ENCODE data around the gene LOC128125822.
"Not testable (repeated sequence)": the region's sequence is repeated elsewhere in the genome, so short reads cannot be mapped to it uniquely, and the experiment has no call there.

LOC128125822 gene

DNA sequence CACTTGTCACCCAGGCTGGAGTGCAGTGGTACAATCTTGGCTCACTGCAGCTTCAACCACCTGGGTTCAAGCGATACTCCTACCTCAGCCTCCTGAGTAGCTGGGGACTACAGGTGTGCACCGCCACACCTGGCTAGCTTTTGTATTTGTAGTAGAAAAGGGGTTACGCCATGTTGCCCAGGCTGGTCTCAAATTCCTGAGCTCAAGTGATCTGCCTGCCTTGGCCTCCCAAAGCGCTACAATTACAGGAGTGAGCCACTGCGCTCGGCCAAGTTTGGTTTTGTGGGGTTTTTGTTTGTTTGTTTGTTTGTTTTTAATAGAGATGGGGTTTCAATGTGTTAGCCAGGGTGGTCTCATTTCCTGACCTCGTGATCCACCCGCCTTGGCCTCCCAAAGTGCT lies 12.3 kb downstream of the LOC128125822 start:
- no peak for DNase-seq

DNA sequence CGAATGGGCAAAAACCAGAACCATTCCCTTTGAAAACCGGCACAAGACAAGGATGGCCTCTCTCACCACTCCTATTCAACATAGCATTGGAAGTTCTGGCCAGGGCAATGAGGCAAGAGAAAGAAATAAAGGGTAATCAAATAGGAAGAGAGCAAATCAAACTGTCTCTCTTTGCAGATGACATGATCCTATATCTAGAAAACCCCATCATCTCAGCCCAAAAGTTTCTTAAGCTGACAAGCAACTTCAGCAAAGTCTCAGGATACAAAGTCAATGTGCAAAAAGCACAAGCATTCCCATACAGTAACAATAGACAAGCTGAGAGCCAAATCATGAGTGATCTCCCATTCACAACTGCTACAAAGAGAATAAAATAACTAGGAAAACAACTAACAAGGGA lies 13.4 kb downstream of the LOC128125822 start:
- DNase-seq, result not testable (repeated sequence)

DNA sequence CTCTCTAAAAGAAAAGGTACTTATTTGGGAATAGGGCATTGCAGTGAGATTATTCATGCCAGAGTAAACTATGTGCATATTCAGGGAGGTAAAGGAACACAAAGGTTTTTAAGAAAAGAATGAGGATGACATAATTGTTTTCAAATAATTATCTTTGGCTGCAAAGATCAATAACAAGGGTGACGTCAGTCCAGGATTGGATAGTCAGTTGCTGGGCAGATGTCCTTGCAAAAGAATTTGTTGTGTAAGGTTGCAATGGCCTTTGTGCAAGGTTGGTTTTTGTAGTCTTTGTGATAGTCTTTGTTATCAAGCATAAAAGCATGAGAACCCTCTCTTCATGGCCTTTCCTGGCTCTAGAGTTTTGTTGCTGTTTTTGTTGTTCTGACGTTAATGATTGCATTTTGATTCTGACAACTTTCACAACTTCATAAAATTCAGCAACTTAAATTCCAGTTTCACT lies 17.7 kb downstream of the LOC128125822 start:
- DNase-seq, result no peak

DNA sequence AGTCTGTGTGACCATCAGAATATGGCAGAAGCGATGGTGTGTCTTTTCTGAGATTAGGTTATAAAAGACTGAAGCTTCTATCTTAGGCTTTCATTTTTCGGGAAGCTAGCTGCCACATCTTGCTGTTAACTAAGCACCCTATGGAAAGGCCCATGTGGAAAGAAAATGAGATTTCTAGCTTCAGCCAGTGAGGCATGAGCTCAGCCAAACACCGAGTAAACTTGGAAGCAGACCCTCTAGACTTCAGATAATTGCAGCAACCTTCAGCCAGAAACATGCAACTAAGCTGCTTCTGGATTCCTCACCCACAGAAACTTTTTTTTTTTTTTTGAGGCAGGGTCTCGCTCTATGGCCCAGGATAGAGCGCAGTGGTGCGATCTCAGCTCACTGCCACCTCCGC lies 20.6 kb downstream of the LOC128125822 start:
- no peak for DNase-seq

DNA sequence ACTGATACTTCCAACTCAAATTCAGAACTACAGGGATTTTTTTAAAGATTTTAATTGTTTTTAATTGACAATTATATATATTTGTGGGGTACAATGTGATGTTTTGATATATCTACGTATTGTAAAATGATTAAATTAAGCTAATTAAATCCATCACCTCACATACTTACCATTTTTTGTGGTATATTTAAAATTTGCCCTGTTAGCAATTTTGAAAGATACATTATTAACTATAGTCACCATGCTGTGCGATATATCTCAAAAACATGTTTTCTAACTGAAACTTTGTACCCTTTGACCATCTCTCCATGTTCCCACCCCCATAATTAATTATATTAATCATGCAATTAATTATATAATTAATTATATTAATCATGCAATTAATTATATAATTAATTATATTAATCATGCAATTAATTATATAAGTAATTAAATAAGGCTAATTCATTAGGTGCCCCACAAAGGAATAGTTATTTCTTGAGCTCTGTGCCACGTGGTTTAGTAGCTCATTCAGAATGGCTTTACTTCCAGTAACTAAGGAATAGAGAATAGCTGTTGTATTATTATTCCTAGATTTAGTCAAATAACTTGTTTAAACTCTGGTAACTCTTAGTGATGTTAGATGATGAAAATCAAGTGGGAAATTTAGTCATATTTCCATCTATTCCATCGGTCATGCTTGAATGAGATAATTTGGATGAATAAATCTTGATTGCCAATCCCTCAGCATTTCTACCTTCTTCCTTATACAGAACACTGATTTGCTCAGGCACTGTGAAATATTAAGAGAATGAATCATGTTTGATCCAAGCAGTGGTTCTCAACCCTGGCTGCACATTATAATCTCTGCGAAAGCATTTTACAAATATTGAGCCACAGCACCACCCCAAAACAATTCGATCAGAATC lies 25.1 kb downstream of the LOC128125822 start:
- no peak for DNase-seq

DNA sequence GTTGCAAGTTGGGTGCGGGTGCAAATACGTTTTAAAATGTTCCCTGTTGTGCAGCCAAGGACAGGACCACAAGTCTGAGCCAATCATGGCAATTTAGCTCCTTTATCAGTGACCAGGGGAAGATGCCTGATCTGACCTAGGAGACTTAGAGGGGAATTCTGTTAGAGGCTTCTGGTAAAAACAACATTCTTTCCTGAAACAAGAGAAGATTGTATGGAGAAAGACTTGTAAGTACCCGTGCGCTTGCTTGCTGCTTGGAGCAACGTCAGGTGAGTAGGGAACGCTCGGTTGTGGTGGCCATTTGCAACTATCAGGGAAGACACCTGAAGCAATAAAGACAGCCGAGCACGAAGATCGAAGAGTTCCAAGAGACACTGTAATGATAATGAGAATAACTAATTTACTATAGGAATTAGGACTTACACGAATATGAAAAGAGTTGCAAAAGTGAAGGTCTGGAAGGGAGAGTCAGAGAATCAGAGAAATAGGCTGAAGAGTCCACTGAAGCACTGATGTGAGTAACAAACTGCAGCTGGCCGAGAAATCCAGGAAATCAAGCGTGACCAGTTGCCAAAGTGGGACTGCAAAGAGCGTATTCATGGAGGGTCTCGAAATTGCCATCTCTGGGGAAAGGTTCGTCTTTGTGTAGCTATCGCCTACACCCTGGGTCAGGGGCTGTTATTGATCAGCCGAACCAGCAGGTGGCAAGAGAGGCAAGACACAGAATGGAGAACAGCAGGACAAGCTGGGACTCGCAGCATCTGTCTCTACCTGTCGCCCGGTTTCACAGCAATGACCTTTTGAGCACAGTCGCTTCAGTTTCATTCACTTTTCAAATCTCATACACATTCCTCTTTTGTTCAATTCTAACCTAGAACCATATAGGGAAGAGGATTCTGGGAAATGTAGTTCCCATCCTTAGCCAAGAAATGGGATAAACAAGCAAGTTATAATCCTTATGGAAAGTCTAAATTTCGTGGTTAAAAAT lies 26.1 kb downstream of the LOC128125822 start:
- DNase-seq, result peak in 3 of 4 experiments; percentile 20 to 55 (median 34)

DNA sequence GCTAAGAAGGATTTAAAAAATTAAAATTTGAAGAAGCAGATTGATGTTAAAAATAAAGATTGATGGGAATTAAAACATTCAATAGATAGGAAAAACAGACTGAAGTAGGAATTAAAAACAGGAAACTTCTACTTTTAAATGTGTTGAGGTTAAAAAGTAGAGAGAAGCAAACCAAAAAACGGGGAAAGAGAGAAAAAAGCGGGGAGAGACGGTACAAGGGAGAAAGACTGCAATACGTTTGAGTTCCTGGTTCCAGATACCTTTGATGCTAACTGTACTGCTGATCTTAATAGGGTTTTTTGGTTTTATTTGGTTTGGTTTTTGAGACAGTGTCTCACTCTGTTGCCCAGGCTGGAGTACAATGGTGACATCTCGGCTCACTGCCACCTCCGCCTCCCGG lies 27.0 kb downstream of the LOC128125822 start:
- DNase-seq, result no peak

DNA sequence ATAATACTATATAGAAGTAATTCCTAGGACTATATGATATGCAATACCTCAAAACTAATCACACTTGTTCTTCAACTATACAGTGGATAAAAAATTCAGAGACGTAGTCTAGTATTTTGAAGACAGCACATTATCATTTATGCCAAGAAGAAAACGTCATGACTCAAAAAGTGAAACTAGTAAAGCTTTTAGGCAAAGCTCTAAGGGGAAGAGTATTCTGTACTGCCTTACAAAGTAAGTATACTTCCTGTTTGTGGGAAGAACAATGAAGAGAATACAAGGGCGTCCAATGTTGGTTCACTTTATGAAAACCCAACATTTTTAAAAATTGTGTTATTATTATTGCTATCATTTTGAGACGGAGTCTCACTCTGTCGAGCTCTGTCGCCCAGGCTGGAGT lies 27.9 kb downstream of the LOC128125822 start:
- no peak for DNase-seq

DNA sequence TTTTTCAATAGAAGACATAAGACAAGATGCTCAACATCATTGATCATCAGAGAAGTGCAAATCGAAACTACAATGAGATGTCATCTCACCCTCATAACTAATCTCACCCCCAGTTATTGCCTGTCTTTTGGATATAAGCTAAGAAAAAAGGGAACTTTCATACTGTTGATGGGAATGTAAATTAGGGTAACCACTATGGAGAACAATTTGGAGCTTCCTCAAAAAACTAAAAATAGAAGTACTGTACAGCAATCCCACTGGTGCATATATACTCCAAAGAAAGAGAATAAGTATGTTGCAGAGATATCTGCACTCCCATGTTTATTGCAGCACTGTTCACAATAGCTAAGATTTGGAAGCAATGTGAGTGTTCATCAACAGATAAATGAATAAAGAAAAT lies 37.0 kb downstream of the LOC128125822 start:
- no peak for DNase-seq

DNA sequence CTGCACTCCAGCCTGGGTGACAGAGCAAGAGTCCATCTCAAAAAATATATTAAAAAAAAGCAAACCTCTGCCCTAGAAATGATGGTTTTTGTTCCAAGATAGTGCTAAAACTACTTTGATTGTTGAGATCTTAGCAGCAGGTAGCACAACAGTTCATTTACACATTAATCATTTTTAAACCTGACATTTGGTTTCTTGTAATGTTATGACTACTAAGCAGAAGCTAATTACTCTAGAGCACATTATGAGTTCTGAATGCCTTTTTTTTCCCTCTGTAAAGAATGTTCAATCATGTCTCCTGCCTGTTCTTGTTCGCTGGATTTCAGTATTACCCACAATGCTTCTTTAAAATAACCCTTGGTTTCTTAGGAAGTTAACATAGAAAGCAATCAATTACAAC lies 38.7 kb downstream of the LOC128125822 start:
- DNase-seq, result no peak

DNA sequence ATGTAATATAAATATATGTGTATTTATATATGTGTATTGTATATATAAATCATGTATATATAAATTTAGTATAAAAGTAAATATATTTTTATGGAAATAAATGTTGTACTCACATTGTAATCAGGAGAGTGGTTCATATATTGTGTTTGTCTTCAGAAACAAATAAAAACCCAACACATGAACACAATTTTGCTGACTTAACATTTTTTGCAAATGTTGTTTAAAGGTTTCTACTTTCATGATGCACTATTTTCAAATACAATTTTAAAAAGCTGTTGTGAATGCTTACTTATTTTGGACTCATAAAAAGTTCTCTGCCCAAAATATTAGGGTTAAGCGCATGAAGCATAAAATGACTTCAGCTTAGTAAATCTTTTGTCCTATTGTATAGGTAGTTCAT lies 39.3 kb downstream of the LOC128125822 start:
- no peak for DNase-seq

DNA sequence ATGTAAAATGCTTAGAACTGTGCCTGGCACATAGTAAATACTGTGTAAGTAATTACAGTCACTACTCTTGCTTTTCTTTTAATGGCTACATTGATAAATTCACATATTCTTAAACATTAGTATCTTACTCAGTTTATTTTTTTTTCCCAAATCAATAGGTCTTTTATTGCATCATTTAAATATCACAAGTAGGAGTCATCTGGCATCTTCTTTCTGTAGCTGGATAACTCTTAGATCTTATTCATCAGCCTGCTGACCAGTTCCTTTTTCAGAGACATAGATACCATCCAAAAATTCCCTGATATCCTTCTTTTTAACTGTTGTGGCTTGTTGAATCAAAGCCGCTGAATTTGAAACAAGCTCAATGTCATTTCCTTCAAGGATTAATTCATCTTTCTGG lies 43.3 kb downstream of the LOC128125822 start:
- DNase-seq, result no peak
